Kidney epithelial cell (primary cell): ENCODE results near the gene RASAL2. TPM values are rescaled to one million over a fixed set of nuclear protein-coding genes. Genes with fewer than 3 reads are reported as not detected.

ENCODE experiments used
- DNase-seq: peaks from one replicate; pipeline ENCODE4 v3.0.0-alpha.2; 2010; ENCODE audit warnings: low read depth
- H3K27me3 ChIP-seq: 2 replicates; pipeline ENCODE4 v1.6.0; 2011; ENCODE audit warnings: low read length; ENCODE audit not compliant: control insufficient read depth, insufficient read depth
- H3K36me3 ChIP-seq: 2 replicates; pipeline ENCODE4 v1.5.1; 2011; ENCODE audit warnings: low read length; ENCODE audit not compliant: control insufficient read depth, insufficient read depth
- H3K4me3 ChIP-seq: 2 replicates; pipeline ENCODE4 v1.5.1; 2011; ENCODE audit warnings: low read depth, mild to moderate bottlenecking, control low read depth, low read length
- CTCF ChIP-seq: IDR thresholded peaks from 2 replicates; pipeline ENCODE4 v1.5.1; 2011; ENCODE audit warnings: mild to moderate bottlenecking, moderate library complexity, low read length, control low read depth, inconsistent platforms; ENCODE audit not compliant: insufficient read depth, poor library complexity, severe bottlenecking
- total RNA-seq: library from RNA; depleted of rRNA; stranded (reverse); fragments of >200 nt; gene quantifications from 2 replicates; pipeline ENCODE4 v1.2.3, GENCODE V29; 2015

Gene RASAL2
- total RNA-seq, 1 donor from 2014 or later: 18.3 TPM

DNA sequence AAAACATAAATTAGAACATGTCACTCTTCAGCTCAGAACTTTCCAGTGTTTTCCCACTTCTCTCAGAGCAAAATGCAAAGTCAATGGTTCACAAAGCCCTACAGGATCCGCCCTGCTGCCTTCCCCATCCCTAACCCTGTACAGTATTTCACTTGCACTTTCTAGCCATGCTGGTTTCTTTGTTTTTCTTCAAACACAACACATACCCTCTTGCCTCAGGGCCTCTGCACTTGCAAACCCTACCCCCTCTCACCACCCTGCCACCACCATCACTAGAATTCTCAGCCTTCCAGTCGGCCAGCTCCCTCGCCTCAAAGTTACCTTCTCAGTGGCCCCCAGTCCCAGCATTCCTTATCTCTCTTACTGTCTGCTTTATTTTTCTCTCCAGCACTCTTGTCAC, 436.6 kb downstream of the RASAL2 start:
- no peak for DNase-seq
- H3K27me3 ChIP-seq: no peaks in the 10 kb centered on the region
- H3K4me3 ChIP-seq: no peak overlapping the region
- TF ChIP-seq CTCF: no peak
- H3K36me3 ChIP-seq: no peaks in the 10 kb centered on the region

- no peak for DNase-seq
- TF ChIP-seq CTCF: no peak
- H3K36me3 ChIP-seq: no peaks in the 10 kb centered on the region
- no peak overlapping the region for H3K4me3 ChIP-seq
- no peaks in the 10 kb centered on the region for H3K27me3 ChIP-seq
Observed at GRCh38 chr1:178531887-178532286, 438.0 kb downstream of the RASAL2 start.

- peak; percentile 88 for TF ChIP-seq CTCF
- DNase-seq: no peak
- no peaks in the 10 kb centered on the region for H3K27me3 ChIP-seq
- no peak overlapping the region for H3K4me3 ChIP-seq
- no peaks in the 10 kb centered on the region for H3K36me3 ChIP-seq
Observed at GRCh38 chr1:178532392-178532791, 438.5 kb downstream of the RASAL2 start.

GRCh38 chr1:178533121-178533946, 439.4 kb downstream of the RASAL2 start:
- no peak for DNase-seq
- no peak for TF ChIP-seq CTCF
- Histone ChIP-seq H3K4me3 (no peak overlapping the region), H3K36me3 (no peaks in the 10 kb centered on the region), H3K27me3 (no peaks in the 10 kb centered on the region)

Other genes starting within 250 kb of the RASAL2 start
- 0.96 and 1.2 TPM in 2 replicates for gene SEC16B, start 124.0 kb upstream of the RASAL2 start, total RNA-seq